Kidney (tissue), 14 donors: ENCODE data around the gene TFF1. TPM values are rescaled to one million over a fixed set of nuclear protein-coding genes. Genes with fewer than 3 reads are reported as not detected.

ENCODE experiments used
- DNase-seq, 5 donors: peaks; one replicate each; pipeline ENCODE4 v3.0.0-alpha.2; 2013 to 2020
- FAIRE-seq: peaks from 2 replicates; lab custom pipeline; 2012; peaks lifted over from hg19 to GRCh38; lab: Jason Lieb, UNC
- H3K27ac ChIP-seq, 2 donors: one replicate each; pipeline ENCODE4 v1.7.0; 2013; ENCODE audit warnings: low read depth in 2 of 2, low read length in 2 of 2, inconsistent platforms in 1 of 2
- H3K27me3 ChIP-seq: one replicate; pipeline ENCODE4 v1.7.1; 2013; ENCODE audit warnings: low read length, inconsistent platforms; ENCODE audit not compliant: control insufficient read depth, insufficient read depth
- H3K36me3 ChIP-seq, 3 donors: one replicate each; pipeline versions ENCODE4 v1.7.0 to v1.7.1; 2013; ENCODE audit warnings: low read length in 3 of 3, control low read depth in 1 of 3, inconsistent platforms in 1 of 3; ENCODE audit not compliant: insufficient read depth in 3 of 3, control insufficient read depth in 2 of 3
- H3K4me1 ChIP-seq, 3 donors: one replicate each; pipeline versions ENCODE4 v1.7.0 to v1.7.1; 2013; ENCODE audit warnings: low read length in 3 of 3, inconsistent platforms in 1 of 3, low read depth in 1 of 3; ENCODE audit not compliant: control insufficient read depth in 2 of 3, insufficient read depth in 2 of 3
- H3K4me3 ChIP-seq, 3 donors: one replicate each; pipeline versions ENCODE4 v1.7.0 to v1.8.1; 2013; ENCODE audit warnings: low read length in 3 of 3, control low read depth in 1 of 3, inconsistent platforms in 1 of 3
- H3K9ac ChIP-seq, 3 donors: one replicate each; pipeline versions ENCODE4 v1.7.0 to v1.7.1; 2013; ENCODE audit warnings: low read length in 3 of 3, control low read depth in 1 of 3, inconsistent platforms in 1 of 3
- H3K9me3 ChIP-seq, 3 donors: one replicate each; pipeline versions ENCODE4 v1.7.0 to v1.7.1; 2013; ENCODE audit warnings: low read length in 3 of 3, control low read depth in 1 of 3, inconsistent platforms in 1 of 3; ENCODE audit not compliant: control insufficient read depth in 2 of 3, insufficient read depth in 1 of 3
- CTCF ChIP-seq: IDR thresholded peaks from 3 replicates; pipeline ENCODE4 v1.5.1; 2012; ENCODE audit warnings: mild to moderate bottlenecking, moderate library complexity, borderline replicate concordance; ENCODE audit not compliant: insufficient read depth; ENCODE audit errors: extremely low read depth
- intact Hi-C: fragments of 100-400 bp; cut with DNase I; formaldehyde crosslinking; loops from one replicate; pipeline ENCODE4 v1.11.1; 2022
- polyA plus RNA-seq: library from polyadenylated mRNA; stranded (reverse); fragments of 350-450 nt; fragmentation: Illumina TruSeq; extraction: RNeasy Lipid Tissue Mini Kit (QIAGEN cat#74804); gene quantifications from one replicate; pipeline ENCODE4 v1.2.3, GENCODE V29; 2014; ENCODE audit warnings: low read depth, low replicate concordance; ENCODE audit not compliant: insufficient read depth
- total RNA-seq: library from RNA; stranded (reverse); fragmentation: NEBNext Ultra II Directional; extraction: Animal tissue kit (Norgen Biotek cat#: 25700); gene quantifications from one replicate; pipeline ENCODE4 v1.2.1, GENCODE V29; 2021
- donor health status: control.
- donor health status: control.
- donor health status: control.
- donor health status: control.
- donor health status: control.
- donor health status: DM: yes; HTN: yes; CAD: no.
- donor health status: Normal renal cell carcinoma (clear cell type).

The TFF1 gene
- total and polyA plus RNA-seq, 2 donors from 2014 or later = not detected

- FAIRE-seq (no peak), DNase-seq (peak in 1 of 5 donors; percentile 26)
- Histone ChIP-seq H3K27me3 (no peaks in the 10 kb centered on the region), H3K4me3 (no peak overlapping the region), H3K27ac (no peak overlapping the region), H3K36me3 (no peaks in the 10 kb centered on the region), H3K4me1 (no peaks in the 10 kb centered on the region), H3K9ac (no peak overlapping the region), H3K9me3 (peaks cover 0 to 14% (median 0%) of the 10 kb centered on the region in 3 donors)
- intact Hi-C loops = no loop called here
- no peak for TF ChIP-seq CTCF
Observed at GRCh38 chr21:42358261-42358660, 8.1 kb downstream of the TFF1 start.

GRCh38 chr21:42357307-42357706, 9.0 kb downstream of the TFF1 start:
- FAIRE-seq (no peak), DNase-seq (no peak)
- H3K9me3 ChIP-seq = peaks cover 0 to 14% (median 0%) of the 10 kb centered on the region in 3 donors
- H3K4me3 ChIP-seq = no peak overlapping the region
- TF ChIP-seq CTCF = no peak
- no peaks in the 10 kb centered on the region for H3K27me3 ChIP-seq
- no peak overlapping the region for H3K27ac ChIP-seq
- intact Hi-C loops = no loop called here
- no peaks in the 10 kb centered on the region for H3K4me1 ChIP-seq
- H3K36me3 ChIP-seq = no peaks in the 10 kb centered on the region
- no peak overlapping the region for H3K9ac ChIP-seq

GRCh38 chr21:42356650-42357049, 9.7 kb downstream of the TFF1 start:
- Histone ChIP-seq H3K4me3 (no peak overlapping the region), H3K27ac (no peak overlapping the region), H3K36me3 (no peaks in the 10 kb centered on the region), H3K4me1 (no peaks in the 10 kb centered on the region), H3K27me3 (no peaks in the 10 kb centered on the region), H3K9me3 (peaks cover 0 to 14% (median 0%) of the 10 kb centered on the region in 3 donors), H3K9ac (no peak overlapping the region)
- peak in 1 of 5 donors; percentile 2 for DNase-seq
- FAIRE-seq = no peak
- no peak for TF ChIP-seq CTCF
- intact Hi-C loops = no loop called here

GRCh38 chr21:42356046-42356445, 10.3 kb downstream of the TFF1 start:
- FAIRE-seq (no peak), DNase-seq (peak in 3 of 5 donors; percentile 8 to 56 (median 28))
- H3K9me3 ChIP-seq = peaks cover 0 to 14% (median 0%) of the 10 kb centered on the region in 3 donors
- H3K4me3 ChIP-seq = no peak overlapping the region
- no peak overlapping the region for H3K9ac ChIP-seq
- no peak for TF ChIP-seq CTCF
- peaks cover 0 to under 1% (median 0%) of the 10 kb centered on the region in 3 donors for H3K4me1 ChIP-seq
- no peaks in the 10 kb centered on the region for H3K27me3 ChIP-seq
- H3K27ac ChIP-seq = no peak overlapping the region
- intact Hi-C loops = no loop called here
- no peaks in the 10 kb centered on the region for H3K36me3 ChIP-seq
